GM12865 (cell line): ENCODE data around the gene JARID2.
"Not testable (repeated sequence)": the region's sequence is repeated elsewhere in the genome, so short reads cannot be mapped to it uniquely, and the experiment has no call there.

Source experiments
- DNase-seq: peaks from one replicate; pipeline ENCODE4 v3.0.0; 2010; ENCODE audit warnings: low read depth
- H3K4me3 ChIP-seq: 2 replicates; pipeline ENCODE4 v1.5.1; 2011; ENCODE audit warnings: mild to moderate bottlenecking, low read depth, low read length, control low read depth
- TF ChIP-seq, protein P1 (sequence below): IDR thresholded peaks from 2 replicates; pipeline ENCODE4 v1.5.1; 2011; ENCODE audit warnings: low read length, control low read depth, low read depth, inconsistent platforms; ENCODE audit not compliant: insufficient read depth; ENCODE audit errors: missing control alignments

Gene JARID2

DNA sequence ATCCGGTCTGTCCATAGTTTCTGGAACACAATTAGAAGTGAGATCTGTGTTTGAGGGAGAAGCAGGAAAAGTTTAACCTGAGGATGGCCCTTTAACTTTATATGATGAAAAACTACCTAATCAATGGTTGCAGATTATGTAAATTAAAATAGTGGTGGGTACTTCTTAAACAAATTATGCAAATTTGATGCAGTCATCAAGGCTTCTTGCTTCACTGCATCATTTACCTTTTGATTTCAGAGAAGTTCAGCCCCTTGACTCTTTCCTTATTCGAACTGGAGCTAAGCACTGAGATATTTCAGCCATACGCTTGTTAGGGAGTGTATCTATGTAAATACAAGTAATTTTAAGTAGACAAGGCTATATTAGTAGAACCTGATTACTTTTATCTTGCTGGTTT is 73.8 kb downstream of the JARID2 start:
- TF ChIP-seq, protein P1, sequence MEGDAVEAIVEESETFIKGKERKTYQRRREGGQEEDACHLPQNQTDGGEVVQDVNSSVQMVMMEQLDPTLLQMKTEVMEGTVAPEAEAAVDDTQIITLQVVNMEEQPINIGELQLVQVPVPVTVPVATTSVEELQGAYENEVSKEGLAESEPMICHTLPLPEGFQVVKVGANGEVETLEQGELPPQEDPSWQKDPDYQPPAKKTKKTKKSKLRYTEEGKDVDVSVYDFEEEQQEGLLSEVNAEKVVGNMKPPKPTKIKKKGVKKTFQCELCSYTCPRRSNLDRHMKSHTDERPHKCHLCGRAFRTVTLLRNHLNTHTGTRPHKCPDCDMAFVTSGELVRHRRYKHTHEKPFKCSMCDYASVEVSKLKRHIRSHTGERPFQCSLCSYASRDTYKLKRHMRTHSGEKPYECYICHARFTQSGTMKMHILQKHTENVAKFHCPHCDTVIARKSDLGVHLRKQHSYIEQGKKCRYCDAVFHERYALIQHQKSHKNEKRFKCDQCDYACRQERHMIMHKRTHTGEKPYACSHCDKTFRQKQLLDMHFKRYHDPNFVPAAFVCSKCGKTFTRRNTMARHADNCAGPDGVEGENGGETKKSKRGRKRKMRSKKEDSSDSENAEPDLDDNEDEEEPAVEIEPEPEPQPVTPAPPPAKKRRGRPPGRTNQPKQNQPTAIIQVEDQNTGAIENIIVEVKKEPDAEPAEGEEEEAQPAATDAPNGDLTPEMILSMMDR: no peak
- no peak for DNase-seq
- H3K4me3 ChIP-seq: no peak overlapping the region

DNA sequence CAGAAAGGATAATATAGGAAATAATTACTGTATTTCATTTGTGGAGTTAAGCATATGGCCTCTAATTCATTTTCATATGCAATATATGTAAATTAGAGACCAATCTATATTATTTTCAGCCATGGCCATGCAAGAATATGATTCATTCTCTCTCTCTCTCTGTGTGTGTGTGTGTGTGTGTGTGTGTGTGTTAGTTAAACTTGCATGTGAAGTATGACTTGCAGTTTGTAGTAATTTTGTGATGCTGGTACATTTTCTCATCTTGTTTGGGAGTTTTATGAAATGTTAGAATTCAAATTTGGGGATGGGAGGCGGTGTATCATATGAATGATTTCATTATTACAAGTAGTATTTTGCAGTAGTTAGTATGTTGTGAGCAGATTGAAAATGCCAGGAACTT is 74.8 kb downstream of the JARID2 start:
- TF ChIP-seq, protein P1: no peak
- no peak for DNase-seq
- no peak overlapping the region for H3K4me3 ChIP-seq

DNA sequence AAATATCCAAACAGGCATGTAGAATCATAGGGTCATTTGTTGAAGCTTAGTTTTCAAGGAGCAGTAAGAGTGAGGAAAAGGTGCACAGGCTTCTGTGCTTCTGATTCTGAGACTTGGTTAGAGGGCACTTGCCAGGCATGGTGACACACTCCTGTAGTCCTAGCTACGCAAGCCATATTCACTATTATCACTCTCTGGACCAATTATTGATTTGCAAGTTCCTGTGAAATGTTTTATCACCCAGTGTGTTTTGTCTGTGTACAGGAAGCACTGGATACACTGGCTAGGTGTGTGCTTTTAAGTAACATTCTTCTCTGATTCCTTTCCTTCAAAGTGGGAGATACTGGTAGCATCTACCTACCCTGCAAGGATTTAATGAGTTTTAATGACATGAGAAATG is 76.3 kb downstream of the JARID2 start:
- no peak overlapping the region for H3K4me3 ChIP-seq
- no peak for DNase-seq
- TF ChIP-seq, protein P1: no peak

DNA sequence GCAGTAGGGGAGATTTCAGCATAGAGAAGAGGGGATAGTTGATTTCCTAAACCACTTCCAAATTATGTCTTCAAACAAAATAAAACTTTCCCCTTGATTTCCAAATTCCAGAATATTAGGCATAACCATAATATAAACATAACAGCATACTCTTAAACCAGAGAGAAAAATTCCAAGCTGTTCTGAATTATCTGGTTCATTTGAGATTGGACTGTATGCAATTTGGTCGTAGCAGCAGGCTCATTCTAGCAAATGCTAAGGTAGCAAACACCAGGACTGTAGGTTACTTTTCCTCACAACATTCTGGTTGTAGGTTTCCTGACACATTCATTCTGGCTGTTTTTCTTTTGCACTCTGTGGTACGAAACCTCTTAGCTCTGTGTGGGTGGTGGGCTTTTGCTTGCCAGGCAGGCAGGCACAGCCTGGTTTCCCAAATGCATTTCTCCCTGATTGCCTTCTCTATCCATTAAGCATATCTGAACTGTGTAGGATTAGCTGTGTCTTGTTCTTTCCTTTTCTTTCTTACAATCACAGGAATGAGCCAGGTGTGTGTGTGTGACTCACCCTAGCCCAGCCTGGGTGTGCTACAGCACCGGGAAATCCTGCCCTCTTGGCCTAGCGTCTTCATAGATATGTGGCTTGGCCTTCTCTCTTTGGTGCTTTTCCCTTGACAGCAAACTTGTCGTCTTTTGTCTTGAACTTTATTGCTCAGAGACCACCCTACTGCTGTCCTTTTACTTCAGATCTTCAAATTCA is 77.1 kb downstream of the JARID2 start:
- TF ChIP-seq, protein P1: no peak
- DNase-seq: no peak
- no peak overlapping the region for H3K4me3 ChIP-seq

DNA sequence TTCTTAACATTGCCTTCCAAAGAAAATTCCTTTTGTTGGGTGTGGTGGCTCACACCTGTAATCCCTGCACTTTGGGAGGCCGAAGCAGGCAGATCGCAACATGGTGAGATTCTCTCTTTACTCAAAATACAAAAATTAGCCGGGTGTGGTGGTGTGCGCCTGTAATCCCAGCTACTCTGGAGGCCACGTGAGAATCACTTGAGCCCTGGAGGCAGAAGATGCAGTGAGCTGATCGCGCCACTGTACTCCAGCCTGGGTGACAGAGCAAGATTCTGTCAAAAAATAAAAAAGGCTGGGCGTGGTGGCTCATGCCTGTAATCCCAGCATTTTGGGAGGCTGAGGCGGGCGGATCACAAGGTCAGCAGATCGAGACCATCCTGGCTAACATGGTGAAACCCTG is 77.7 kb downstream of the JARID2 start:
- not testable (repeated sequence) for DNase-seq, H3K4me3 ChIP-seq

DNA sequence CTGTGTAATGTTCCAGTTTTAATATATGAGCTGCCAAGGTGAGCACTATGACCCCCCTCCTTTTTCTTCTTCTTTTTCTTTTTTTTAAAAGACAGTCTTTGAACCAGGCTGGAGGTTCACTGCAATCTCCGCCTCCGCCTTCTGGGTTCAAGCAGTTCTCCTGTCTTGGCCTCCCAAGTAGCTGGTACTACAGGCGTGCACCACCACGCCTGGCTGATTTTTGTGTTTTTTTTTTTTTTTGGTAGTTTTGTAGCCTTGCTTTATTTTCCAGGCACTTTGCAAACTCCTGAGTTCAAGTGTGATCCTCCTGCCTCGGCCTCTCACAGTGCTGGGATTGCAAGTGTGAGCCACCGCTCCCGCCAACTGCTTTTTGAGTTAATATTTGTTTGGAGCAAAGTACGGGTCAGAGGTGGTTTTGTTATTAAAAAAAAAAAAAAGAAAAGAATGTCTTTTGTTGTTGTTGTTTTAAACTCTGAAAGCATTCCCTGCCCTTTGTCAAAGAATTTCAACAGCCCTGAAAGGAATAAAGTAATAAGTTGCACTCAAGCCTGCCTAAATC is 78.6 kb downstream of the JARID2 start:
- TF ChIP-seq, protein P1: no peak
- DNase-seq: no peak
- H3K4me3 ChIP-seq: no peak overlapping the region

DNA sequence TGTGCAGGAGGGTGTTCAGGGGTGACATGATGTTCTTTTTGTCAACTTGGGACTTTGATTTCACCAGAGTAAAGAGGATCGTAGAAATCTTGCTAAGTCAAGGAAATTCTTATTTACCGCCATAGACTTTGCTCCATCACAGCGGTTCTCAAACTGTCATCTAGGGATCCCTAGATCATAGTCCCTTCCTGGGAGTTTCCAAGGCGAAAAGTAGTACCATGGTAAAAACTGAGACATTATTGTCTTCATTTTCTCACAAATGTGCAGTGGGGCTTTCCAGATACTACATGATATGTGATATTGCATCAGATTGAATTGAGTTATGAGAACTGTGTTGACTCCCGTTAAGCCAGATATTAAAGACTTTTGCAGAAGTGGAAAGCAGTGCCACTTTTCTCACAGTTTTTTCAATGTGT is 79.7 kb downstream of the JARID2 start:
- peak overlapping the region; percentile 5; the same call in 1 of the 2 replicates for H3K4me3 ChIP-seq
- peak; percentile 67 for DNase-seq
- TF ChIP-seq, protein P1: no peak
